Subcutaneous abdominal adipose tissue (tissue), 5 donors: ENCODE data around the gene REEP1.

ENCODE experiments used
- H3K27ac ChIP-seq: one replicate; pipeline ENCODE4 v1.7.0; 2013; ENCODE audit warnings: low read depth, mild to moderate bottlenecking, inconsistent platforms, low read length, moderate library complexity
- H3K27me3 ChIP-seq, 5 donors: one replicate each; pipeline ENCODE4 v1.7.0; 2013; ENCODE audit warnings: low read length in 5 of 5, inconsistent platforms in 1 of 5; ENCODE audit not compliant: control insufficient read depth in 5 of 5, insufficient read depth in 4 of 5
- H3K36me3 ChIP-seq, 5 donors: one replicate each; pipeline ENCODE4 v1.7.0; 2013; ENCODE audit warnings: low read length in 5 of 5; ENCODE audit not compliant: control insufficient read depth in 5 of 5, insufficient read depth in 5 of 5
- H3K4me1 ChIP-seq, 5 donors: one replicate each; pipeline ENCODE4 v1.7.0; 2013; ENCODE audit warnings: low read length in 5 of 5, mild to moderate bottlenecking in 3 of 5, moderate library complexity in 1 of 5; ENCODE audit not compliant: control insufficient read depth in 5 of 5, insufficient read depth in 5 of 5
- H3K4me3 ChIP-seq, 5 donors: one replicate each; pipeline ENCODE4 v1.7.0; 2013; ENCODE audit warnings: low read length in 5 of 5, low read depth in 1 of 5
- H3K9ac ChIP-seq, 5 donors: one replicate each; pipeline ENCODE4 v1.7.0; 2013; ENCODE audit warnings: low read length in 5 of 5, mild to moderate bottlenecking in 4 of 5, moderate library complexity in 3 of 5
- H3K9me3 ChIP-seq, 5 donors: one replicate each; pipeline ENCODE4 v1.7.0; 2013; ENCODE audit warnings: low read length in 5 of 5; ENCODE audit not compliant: control insufficient read depth in 5 of 5
- donor health status: healthy.
- donor health status: healthy.
- donor health status: healthy.
- donor health status: healthy.
- donor health status: healthy.

The REEP1 gene

GRCh38 chr2:86223140-86223926 is 114.1 kb downstream of the REEP1 start:
- Histone ChIP-seq H3K9ac (no peak overlapping the region), H3K9me3 (no peaks in the 10 kb centered on the region), H3K4me1 (peaks cover 6 to 49% (median 20%) of the 10 kb centered on the region in 5 donors), H3K27ac (no peak overlapping the region), H3K36me3 (no peaks in the 10 kb centered on the region), H3K27me3 (no peaks in the 10 kb centered on the region), H3K4me3 (no peak overlapping the region)

- no peak overlapping the region for H3K4me3 ChIP-seq
- no peak overlapping the region for H3K9ac ChIP-seq
- no peak overlapping the region for H3K27ac ChIP-seq
- H3K9me3 ChIP-seq: no peaks in the 10 kb centered on the region
- no peaks in the 10 kb centered on the region for H3K27me3 ChIP-seq
- no peaks in the 10 kb centered on the region for H3K36me3 ChIP-seq
- peaks cover 6 to 57% (median 32%) of the 10 kb centered on the region in 5 donors for H3K4me1 ChIP-seq
Observed at GRCh38 chr2:86221066-86221684, 116.3 kb downstream of the REEP1 start.

GRCh38 chr2:86219896-86220295 is 117.5 kb downstream of the REEP1 start:
- Histone ChIP-seq H3K27ac (no peak overlapping the region), H3K4me3 (no peak overlapping the region), H3K36me3 (no peaks in the 10 kb centered on the region), H3K9me3 (no peaks in the 10 kb centered on the region), H3K4me1 (peaks cover 3 to 47% (median 27%) of the 10 kb centered on the region in 5 donors), H3K27me3 (no peaks in the 10 kb centered on the region), H3K9ac (no peak overlapping the region)

GRCh38 chr2:86218124-86218523 is 119.3 kb downstream of the REEP1 start:
- Histone ChIP-seq H3K27ac (no peak overlapping the region), H3K9me3 (no peaks in the 10 kb centered on the region), H3K36me3 (peaks cover 1 to 13% (median 11%) of the 10 kb centered on the region in 5 donors), H3K4me1 (peaks cover 0 to 31% (median 18%) of the 10 kb centered on the region in 5 donors), H3K9ac (no peak overlapping the region), H3K27me3 (no peaks in the 10 kb centered on the region), H3K4me3 (no peak overlapping the region)

- Histone ChIP-seq H3K27me3 (no peaks in the 10 kb centered on the region), H3K9me3 (no peaks in the 10 kb centered on the region), H3K4me1 (peaks cover 0 to 19% (median 12%) of the 10 kb centered on the region in 5 donors), H3K27ac (no peak overlapping the region), H3K9ac (peak overlapping the region in 1 of 5 donors; percentile 9), H3K4me3 (peak overlapping the region; percentile 49 to 63 (median 58)), H3K36me3 (peaks cover 12 to 26% (median 21%) of the 10 kb centered on the region in 5 donors)
Observed at GRCh38 chr2:86216575-86217555, 120.6 kb downstream of the REEP1 start.

- Histone ChIP-seq H3K27ac (no peak overlapping the region), H3K27me3 (no peaks in the 10 kb centered on the region), H3K4me3 (no peak overlapping the region), H3K4me1 (peaks cover 0 to 12% (median 9%) of the 10 kb centered on the region in 5 donors), H3K9me3 (no peaks in the 10 kb centered on the region), H3K9ac (no peak overlapping the region), H3K36me3 (peaks cover 24 to 47% (median 41%) of the 10 kb centered on the region in 5 donors)
Observed at GRCh38 chr2:86214503-86214832, 123.0 kb downstream of the REEP1 start.

- Histone ChIP-seq H3K9ac (no peak overlapping the region), H3K27ac (no peak overlapping the region), H3K4me1 (peaks cover 0 to 12% (median 9%) of the 10 kb centered on the region in 5 donors)
Observed at GRCh38 chr2:86213699-86214502, 123.5 kb downstream of the REEP1 start.

GRCh38 chr2:86213056-86213455 is 124.4 kb downstream of the REEP1 start:
- peaks cover 34 to 61% (median 54%) of the 10 kb centered on the region in 5 donors for H3K36me3 ChIP-seq
- H3K4me3 ChIP-seq: no peak overlapping the region
- H3K27ac ChIP-seq: no peak overlapping the region
- no peaks in the 10 kb centered on the region for H3K27me3 ChIP-seq
- H3K9me3 ChIP-seq: no peaks in the 10 kb centered on the region
- H3K4me1 ChIP-seq: peaks cover 0 to 12% (median 9%) of the 10 kb centered on the region in 5 donors
- no peak overlapping the region for H3K9ac ChIP-seq

More at GRCh38 chr2:86213699-86214502, 123.5 kb downstream of the REEP1 start:
- no peaks in the 10 kb centered on the region for H3K27me3 ChIP-seq
- peaks cover 30 to 53% (median 47%) of the 10 kb centered on the region in 5 donors for H3K36me3 ChIP-seq
- H3K9me3 ChIP-seq: no peaks in the 10 kb centered on the region
- no peak overlapping the region for H3K4me3 ChIP-seq

- Histone ChIP-seq H3K27me3 (no peaks in the 10 kb centered on the region), H3K36me3 (peaks cover 41 to 74% (median 67%) of the 10 kb centered on the region in 5 donors), H3K9me3 (no peaks in the 10 kb centered on the region), H3K4me1 (peaks cover 0 to 6% (median 3%) of the 10 kb centered on the region in 5 donors), H3K4me3 (no peak overlapping the region), H3K9ac (peak overlapping the region in 1 of 5 donors; percentile 17), H3K27ac (no peak overlapping the region)
Observed at GRCh38 chr2:86211796-86212188, 125.6 kb downstream of the REEP1 start.
